Peyer's patch (tissue), 4 donors: ENCODE data around the gene ANXA6. TPM values are rescaled to one million over a fixed set of nuclear protein-coding genes. Genes with fewer than 3 reads are reported as not detected.

Source experiments
- DNase-seq, 3 donors: peaks; one replicate each; pipeline ENCODE4 v3.0.0-alpha.2; 2017 to 2019
- H3K27ac ChIP-seq, 4 donors: fragments of 200-600 bp; sonication (generic); one replicate each; pipeline ENCODE4 v1.5.1; 2016 to 2019
- H3K27me3 ChIP-seq, 2 donors: fragments of 200-600 bp; sonication (generic); one replicate each; pipeline ENCODE4 v1.5.1; 2019
- H3K36me3 ChIP-seq, 3 donors: fragments of 200-600 bp; sonication (generic); one replicate each; pipeline ENCODE4 v1.5.1; 2016 to 2019
- H3K4me1 ChIP-seq, 4 donors: fragments of 200-600 bp; sonication (generic); one replicate each; pipeline ENCODE4 v1.5.1; 2016 to 2019
- H3K4me3 ChIP-seq, 4 donors: fragments of 200-600 bp; sonication (generic); 1 replicate in 3 of 4; 2 replicates in 1 of 4; pipeline ENCODE4 v1.5.1; 2016 to 2019; ENCODE audit warnings: mild to moderate bottlenecking in 1 of 4
- H3K9me3 ChIP-seq, 4 donors: fragments of 200-600 bp; sonication (generic); one replicate each; pipeline ENCODE4 v1.5.1; 2016 to 2019; ENCODE audit warnings: mild to moderate bottlenecking in 1 of 4
- POLR2A ChIP-seq, 2 donors: fragments of 450-650 bp; IDR thresholded peaks; one replicate each; pipeline ENCODE4 v1.5.1; 2017; ENCODE audit warnings: antibody characterized with exemption in 2 of 2, mild to moderate bottlenecking in 2 of 2, moderate library complexity in 2 of 2
- total RNA-seq, 4 donors: library from RNA; depleted of rRNA; stranded (reverse); fragments of >200 nt; gene quantifications; one replicate each; pipeline ENCODE4 v1.1.0, GENCODE V29; 2016
- TF ChIP-seq, protein P1 (sequence below), 6 experiments: fragments of 450-650 bp in 4 of 6; fragments of 200-600 bp in 2 of 6; sonication (generic) in 1 of 6; IDR thresholded peaks; one replicate each; pipeline ENCODE4 v1.5.1; 2017 to 2019; ENCODE audit warnings: antibody characterized with exemption in 6 of 6, mild to moderate bottlenecking in 3 of 6, moderate library complexity in 1 of 6

Gene ANXA6
- 100 to 1,000 TPM in 1 of 4 donors, 10 to 100 TPM in 3; 11.2 to 228 (median 30.1) TPM for total RNA-seq

DNA sequence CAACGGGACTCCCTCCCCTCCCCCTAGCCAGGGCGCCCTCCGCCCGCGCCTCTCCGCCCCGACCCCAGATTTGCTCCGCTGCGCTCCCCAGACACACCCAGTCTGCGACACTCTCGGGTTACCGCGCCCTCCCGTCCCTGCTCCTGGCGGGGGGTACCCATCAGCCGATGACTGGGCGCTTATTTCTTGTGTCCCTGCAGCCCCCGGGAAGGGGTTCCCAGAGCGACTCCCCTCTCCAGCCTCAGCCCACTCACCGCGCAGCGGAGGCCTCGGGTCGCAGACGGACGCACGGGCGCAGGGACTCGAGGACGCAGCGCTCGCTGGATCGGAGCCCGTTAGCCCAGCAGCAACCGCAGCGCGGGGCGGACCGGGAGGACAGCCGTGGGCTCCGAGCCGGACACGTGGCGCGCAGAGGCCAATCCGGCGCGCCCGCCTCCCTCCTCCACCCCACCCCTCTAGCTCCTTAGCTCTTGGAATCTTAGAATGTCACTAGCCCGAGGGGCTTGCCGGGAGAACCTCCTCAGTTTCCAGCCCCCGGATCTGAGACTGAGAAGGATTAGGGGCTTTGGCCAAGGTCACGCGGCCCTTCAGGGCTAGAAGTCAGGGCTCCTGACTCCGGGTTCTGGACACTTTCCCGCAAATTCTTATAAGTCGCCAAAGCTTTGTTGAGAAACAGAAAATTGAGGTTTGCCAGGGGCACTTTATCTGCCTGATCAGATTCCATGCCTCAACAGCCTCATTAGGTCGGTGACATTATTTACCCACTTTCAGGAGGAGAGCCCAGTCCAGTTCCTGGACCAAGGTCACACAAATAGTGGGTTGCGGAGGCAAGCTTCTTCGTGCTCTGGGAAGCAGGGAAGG lies at the start of gene ANXA6:
Gene ANXA6 (minus strand): TSS at position 354 of the 861 bp plus-strand sequence. CDS start 9,878 bp downstream, outside the sequence.
- peak; percentile 77 to 92 (median 82) for DNase-seq
- no peaks in the 10 kb centered on the region for H3K9me3 ChIP-seq
- H3K27me3 ChIP-seq: no peaks in the 10 kb centered on the region
- peak within 1 kb of the TSS; percentile 72 to 85 (median 78) for H3K4me3 ChIP-seq
- H3K27ac ChIP-seq: peak within 1 kb of the TSS; percentile 89 to 97 (median 90)
- no peaks in the 10 kb centered on the region for H3K36me3 ChIP-seq
- TF ChIP-seq, protein P1, sequence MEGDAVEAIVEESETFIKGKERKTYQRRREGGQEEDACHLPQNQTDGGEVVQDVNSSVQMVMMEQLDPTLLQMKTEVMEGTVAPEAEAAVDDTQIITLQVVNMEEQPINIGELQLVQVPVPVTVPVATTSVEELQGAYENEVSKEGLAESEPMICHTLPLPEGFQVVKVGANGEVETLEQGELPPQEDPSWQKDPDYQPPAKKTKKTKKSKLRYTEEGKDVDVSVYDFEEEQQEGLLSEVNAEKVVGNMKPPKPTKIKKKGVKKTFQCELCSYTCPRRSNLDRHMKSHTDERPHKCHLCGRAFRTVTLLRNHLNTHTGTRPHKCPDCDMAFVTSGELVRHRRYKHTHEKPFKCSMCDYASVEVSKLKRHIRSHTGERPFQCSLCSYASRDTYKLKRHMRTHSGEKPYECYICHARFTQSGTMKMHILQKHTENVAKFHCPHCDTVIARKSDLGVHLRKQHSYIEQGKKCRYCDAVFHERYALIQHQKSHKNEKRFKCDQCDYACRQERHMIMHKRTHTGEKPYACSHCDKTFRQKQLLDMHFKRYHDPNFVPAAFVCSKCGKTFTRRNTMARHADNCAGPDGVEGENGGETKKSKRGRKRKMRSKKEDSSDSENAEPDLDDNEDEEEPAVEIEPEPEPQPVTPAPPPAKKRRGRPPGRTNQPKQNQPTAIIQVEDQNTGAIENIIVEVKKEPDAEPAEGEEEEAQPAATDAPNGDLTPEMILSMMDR (IDR thresholded peaks at IDR 0.05): no peak
- TF ChIP-seq POLR2A (IDR thresholded peaks at IDR 0.05): peak in 1 of 2 donors; percentile 28
- peaks cover 0 to 43% (median 25%) of the 10 kb centered on the region in 4 donors for H3K4me1 ChIP-seq

DNA sequence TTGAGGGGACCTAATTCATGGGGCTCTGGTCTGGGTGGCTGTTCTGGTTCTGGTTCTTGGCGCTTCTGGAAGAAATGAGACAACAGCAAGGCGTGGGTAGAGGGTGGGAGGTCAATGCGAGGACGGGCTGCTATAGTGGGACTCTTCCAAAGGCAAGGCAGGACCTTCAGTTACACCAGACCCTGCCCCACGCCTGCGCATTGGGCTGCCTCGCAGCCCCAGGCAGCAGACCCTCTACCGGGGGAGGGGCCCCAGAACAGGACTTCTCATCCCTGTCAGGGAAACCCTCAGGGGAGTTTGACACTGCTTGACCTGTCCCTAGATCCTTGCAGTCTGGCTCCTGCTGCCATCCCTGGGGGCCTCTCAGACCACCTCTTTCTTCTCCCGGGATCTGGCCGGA lies 47.8 kb upstream of the ANXA6 start:
- no peak overlapping the region for H3K4me3 ChIP-seq
- H3K4me1 ChIP-seq: peaks cover 0 to 18% (median 4%) of the 10 kb centered on the region in 4 donors
- no peaks in the 10 kb centered on the region for H3K9me3 ChIP-seq
- no peak overlapping the region for H3K27ac ChIP-seq
- no peaks in the 10 kb centered on the region for H3K27me3 ChIP-seq
- H3K36me3 ChIP-seq: peaks cover 0 to 11% (median 0%) of the 10 kb centered on the region in 3 donors
- TF ChIP-seq, protein P1 (IDR thresholded peaks at IDR 0.05): no peak
- no peak for TF ChIP-seq POLR2A (IDR thresholded peaks at IDR 0.05)
- DNase-seq: peak in 1 of 3 donors; percentile 6

DNA sequence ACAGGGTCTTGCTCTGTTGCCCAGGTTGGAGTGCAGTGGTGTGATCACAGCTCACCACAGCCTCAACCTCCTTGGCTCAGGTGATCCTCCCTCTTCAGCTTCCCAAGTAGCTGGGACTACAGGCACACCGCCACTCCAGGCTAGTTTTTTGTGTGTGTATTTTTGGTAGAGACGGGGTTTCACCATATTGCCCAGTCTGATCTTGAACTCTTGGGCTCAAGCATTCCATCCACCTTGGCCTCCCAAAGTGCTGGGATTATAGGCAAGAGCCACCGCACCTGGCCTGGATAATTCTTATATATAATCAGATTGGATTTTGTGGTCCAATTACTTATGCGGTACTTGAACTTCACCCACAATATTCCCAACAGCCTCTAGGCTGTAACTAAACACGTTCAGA lies 46.5 kb upstream of the ANXA6 start:
- Histone ChIP-seq H3K27me3 (no peaks in the 10 kb centered on the region), H3K9me3 (no peaks in the 10 kb centered on the region), H3K4me3 (no peak overlapping the region), H3K36me3 (peaks cover 0 to 18% (median 0%) of the 10 kb centered on the region in 3 donors), H3K27ac (no peak overlapping the region), H3K4me1 (peaks cover 0 to 8% (median 4%) of the 10 kb centered on the region in 4 donors)
- TF ChIP-seq POLR2A (IDR thresholded peaks at IDR 0.05): no peak
- TF ChIP-seq, protein P1 (IDR thresholded peaks at IDR 0.05): no peak
- DNase-seq: peak in 1 of 3 donors; percentile 11

DNA sequence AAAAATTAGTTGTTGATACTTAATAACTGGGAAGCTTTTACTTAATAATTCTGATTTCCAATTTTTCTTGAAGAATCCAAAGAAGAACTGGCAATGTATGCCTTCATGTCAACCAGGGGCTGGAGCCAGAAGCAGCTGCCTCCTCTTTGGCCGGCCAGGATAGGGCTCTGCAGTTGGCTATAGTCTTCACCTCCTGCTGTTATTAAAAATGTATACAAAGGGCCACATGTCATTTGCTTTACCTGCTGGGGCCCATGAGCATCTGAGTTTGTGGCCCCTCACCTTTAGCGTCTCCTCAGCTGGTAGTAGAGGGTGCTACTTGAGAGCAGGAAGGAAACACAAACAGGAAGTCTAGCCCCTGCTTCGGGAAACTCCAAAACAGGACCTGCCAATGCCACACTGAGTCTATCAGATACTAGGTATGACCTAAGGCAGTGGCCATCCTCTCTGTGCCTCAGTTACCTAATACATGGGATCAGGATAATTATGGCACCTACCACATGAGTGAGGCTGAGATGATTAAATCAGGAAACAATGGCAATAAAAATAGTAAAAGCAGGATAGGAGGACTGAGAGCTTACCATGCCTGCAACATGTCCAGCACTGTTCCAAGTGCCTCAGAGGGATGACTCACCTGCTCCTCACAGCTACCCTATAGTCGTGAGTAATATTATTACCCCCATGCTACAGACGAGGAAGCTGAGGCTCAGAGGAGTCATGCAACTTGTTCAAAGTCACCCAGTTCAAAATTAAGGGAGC lies 45.0 kb upstream of the ANXA6 start:
- H3K4me1 ChIP-seq: peaks cover 0 to 5% (median 2%) of the 10 kb centered on the region in 4 donors
- H3K36me3 ChIP-seq: peaks cover 0 to 26% (median 0%) of the 10 kb centered on the region in 3 donors
- DNase-seq: peak in 1 of 3 donors; percentile 24
- peak overlapping the region in 1 of 4 donors; percentile 52 for H3K27ac ChIP-seq
- H3K9me3 ChIP-seq: no peaks in the 10 kb centered on the region
- H3K4me3 ChIP-seq: no peak overlapping the region
- H3K27me3 ChIP-seq: no peaks in the 10 kb centered on the region
- TF ChIP-seq, protein P1 (IDR thresholded peaks at IDR 0.05): no peak
- no peak for TF ChIP-seq POLR2A (IDR thresholded peaks at IDR 0.05)

DNA sequence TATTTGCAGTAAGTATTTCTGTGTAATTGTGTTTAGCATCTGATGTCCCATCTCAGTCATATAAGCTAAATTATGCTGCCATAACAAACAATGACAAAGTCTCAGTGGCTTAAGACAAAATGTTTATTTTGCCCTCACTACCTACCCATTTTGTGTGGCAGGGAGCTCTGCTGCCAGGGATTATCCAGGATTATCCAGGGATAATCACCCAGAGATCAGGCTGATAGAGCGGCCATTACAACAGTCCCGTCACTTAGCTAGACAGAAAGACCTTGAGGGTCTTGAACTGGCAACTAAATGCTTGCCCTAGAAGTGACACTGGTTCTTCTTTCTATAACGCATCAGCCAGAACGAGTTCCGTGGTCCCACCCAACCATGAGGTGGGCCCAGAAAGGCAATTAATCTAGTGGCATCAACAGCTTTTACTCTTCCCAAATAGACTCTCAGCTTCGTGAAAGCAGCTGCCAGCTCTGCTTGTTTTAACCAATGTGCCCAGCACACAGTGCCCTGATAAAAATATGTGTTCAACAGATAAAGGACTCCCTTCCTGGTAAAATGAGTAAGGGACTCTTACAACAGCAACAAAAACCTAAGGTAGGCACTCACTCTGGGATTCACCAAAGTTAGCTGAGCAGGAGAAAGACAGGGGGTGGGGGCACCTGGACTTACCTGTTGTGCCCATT lies 43.5 kb upstream of the ANXA6 start:
- peak in 1 of 3 donors; percentile 8 for DNase-seq
- H3K36me3 ChIP-seq: peaks cover 0 to 29% (median 0%) of the 10 kb centered on the region in 3 donors
- peaks cover 0 to 5% (median 2%) of the 10 kb centered on the region in 4 donors for H3K4me1 ChIP-seq
- H3K9me3 ChIP-seq: no peaks in the 10 kb centered on the region
- TF ChIP-seq POLR2A (IDR thresholded peaks at IDR 0.05): no peak
- TF ChIP-seq, protein P1 (IDR thresholded peaks at IDR 0.05): no peak
- no peak overlapping the region for H3K27ac ChIP-seq
- no peaks in the 10 kb centered on the region for H3K27me3 ChIP-seq
- no peak overlapping the region for H3K4me3 ChIP-seq
